Effector memory CD4-positive, alpha-beta T cell (primary cell): ENCODE results near the gene NPNT.
"Not testable (repeated sequence)": the region's sequence is repeated elsewhere in the genome, so short reads cannot be mapped to it uniquely, and the experiment has no call there.

ENCODE experiments used
- DNase-seq, 3 donors: peaks; one replicate each; pipeline ENCODE4 v3.0.0-alpha.2; 2020
- H3K27ac ChIP-seq: 2 replicates; pipeline ENCODE4 v1.7.0; 2013; ENCODE audit warnings: mild to moderate bottlenecking, low read length, moderate library complexity; ENCODE audit not compliant: insufficient read depth, poor library complexity, severe bottlenecking
- H3K27me3 ChIP-seq: replicated peaks from 2 replicates; pipeline ENCODE4 v1.7.0; 2013; ENCODE audit warnings: mild to moderate bottlenecking, low read length; ENCODE audit not compliant: insufficient read depth, control insufficient read depth, poor library complexity, severe bottlenecking
- H3K36me3 ChIP-seq: 2 replicates; pipeline ENCODE4 v1.7.0; 2013; ENCODE audit warnings: mild to moderate bottlenecking, low read length, moderate library complexity; ENCODE audit not compliant: control insufficient read depth, insufficient read depth
- H3K4me1 ChIP-seq: 2 replicates; pipeline ENCODE4 v1.7.0; 2013; ENCODE audit warnings: low read length, mild to moderate bottlenecking; ENCODE audit not compliant: control insufficient read depth, insufficient read depth, poor library complexity, severe bottlenecking
- H3K4me3 ChIP-seq: 2 replicates; pipeline ENCODE4 v1.7.0; 2013; ENCODE audit warnings: low read length, low read depth, mild to moderate bottlenecking; ENCODE audit not compliant: insufficient read depth, poor library complexity, severe bottlenecking
- H3K9me3 ChIP-seq: 2 replicates; pipeline ENCODE4 v1.7.0; 2013; ENCODE audit warnings: mild to moderate bottlenecking, low read length, moderate library complexity; ENCODE audit not compliant: control insufficient read depth
- total RNA-seq, 3 donors: gene quantifications; one replicate each; lab custom pipeline; 2026; lab: John Stamatoyannopoulos, UW

NPNT gene
- total RNA-seq, result 0 reads per million in 3 donors

GRCh38 chr4:105894660-105895582 is at the start of gene NPNT:
TSS of gene NPNT (plus strand) at chr4:105895471. CDS start at chr4:105895653, 182 bp downstream.
- Histone ChIP-seq H3K36me3 (no peaks in the 10 kb centered on the region), H3K4me1 (peaks cover 4% of the 10 kb centered on the region), H3K9me3 (no peaks in the 10 kb centered on the region), H3K27me3 (peaks cover 8% of the 10 kb centered on the region), H3K27ac (no peak within 1 kb of the TSS), H3K4me3 (no peak within 1 kb of the TSS)
- no peak for DNase-seq

GRCh38 chr4:105845559-105845958 is 49.7 kb upstream of the NPNT start:
- no peaks in the 10 kb centered on the region for H3K36me3 ChIP-seq
- H3K9me3 ChIP-seq, result no peaks in the 10 kb centered on the region
- H3K4me1 ChIP-seq, result no peaks in the 10 kb centered on the region
- no peak overlapping the region for H3K4me3 ChIP-seq
- H3K27ac ChIP-seq, result no peak overlapping the region
- H3K27me3 ChIP-seq, result no peaks in the 10 kb centered on the region
- DNase-seq, result no peak

- not testable (repeated sequence) for H3K36me3 ChIP-seq, H3K27ac ChIP-seq, H3K9me3 ChIP-seq, DNase-seq, H3K4me1 ChIP-seq, H3K4me3 ChIP-seq, H3K27me3 ChIP-seq
Measured at GRCh38 chr4:105848359-105848758, 46.9 kb upstream of the NPNT start.

- H3K4me1 ChIP-seq, result no peaks in the 10 kb centered on the region
- H3K27ac ChIP-seq, result no peak overlapping the region
- no peaks in the 10 kb centered on the region for H3K36me3 ChIP-seq
- DNase-seq, result no peak
- no peak overlapping the region for H3K4me3 ChIP-seq
- H3K9me3 ChIP-seq, result no peaks in the 10 kb centered on the region
- no peaks in the 10 kb centered on the region for H3K27me3 ChIP-seq
Measured at GRCh38 chr4:105851196-105851595, 44.1 kb upstream of the NPNT start.

GRCh38 chr4:105852230-105852629 is 43.0 kb upstream of the NPNT start:
- H3K4me1 ChIP-seq, H3K9me3 ChIP-seq, H3K27me3 ChIP-seq, DNase-seq, H3K4me3 ChIP-seq, H3K27ac ChIP-seq, H3K36me3 ChIP-seq: not testable (repeated sequence)

- H3K27ac ChIP-seq, result no peak overlapping the region
- H3K4me3 ChIP-seq, result no peak overlapping the region
- H3K4me1 ChIP-seq, result no peaks in the 10 kb centered on the region
- H3K36me3 ChIP-seq, result no peaks in the 10 kb centered on the region
- no peaks in the 10 kb centered on the region for H3K27me3 ChIP-seq
- no peak for DNase-seq
- H3K9me3 ChIP-seq, result no peaks in the 10 kb centered on the region
Measured at GRCh38 chr4:105858466-105859040, 36.7 kb upstream of the NPNT start.

GRCh38 chr4:105859233-105859632 is 36.0 kb upstream of the NPNT start:
- H3K4me3 ChIP-seq, result no peak overlapping the region
- no peak for DNase-seq

GRCh38 chr4:105870963-105871362 is 24.3 kb upstream of the NPNT start:
- Histone ChIP-seq H3K36me3 (no peaks in the 10 kb centered on the region), H3K4me3 (no peak overlapping the region), H3K9me3 (no peaks in the 10 kb centered on the region), H3K27me3 (no peaks in the 10 kb centered on the region), H3K27ac (no peak overlapping the region), H3K4me1 (no peaks in the 10 kb centered on the region)
- no peak for DNase-seq

More at GRCh38 chr4:105859233-105859632, 36.0 kb upstream of the NPNT start:
- Histone ChIP-seq H3K36me3 (no peaks in the 10 kb centered on the region), H3K9me3 (no peaks in the 10 kb centered on the region), H3K27ac (no peak overlapping the region), H3K4me1 (no peaks in the 10 kb centered on the region), H3K27me3 (no peaks in the 10 kb centered on the region)

GRCh38 chr4:105871997-105872396 is 23.3 kb upstream of the NPNT start:
- Histone ChIP-seq H3K27ac (no peak overlapping the region), H3K36me3 (no peaks in the 10 kb centered on the region), H3K4me3 (no peak overlapping the region), H3K4me1 (no peaks in the 10 kb centered on the region), H3K27me3 (no peaks in the 10 kb centered on the region), H3K9me3 (no peaks in the 10 kb centered on the region)
- DNase-seq, result no peak

- H3K36me3 ChIP-seq, result no peaks in the 10 kb centered on the region
- H3K4me3 ChIP-seq, result no peak overlapping the region
- no peak for DNase-seq
- no peak overlapping the region for H3K27ac ChIP-seq
- H3K9me3 ChIP-seq, result no peaks in the 10 kb centered on the region
- no peaks in the 10 kb centered on the region for H3K27me3 ChIP-seq
- no peaks in the 10 kb centered on the region for H3K4me1 ChIP-seq
Measured at GRCh38 chr4:105875233-105875632, 20.0 kb upstream of the NPNT start.
